Breast epithelium (tissue), 4 donors: Measurements from ENCODE around the gene MYO1H. TPM values are rescaled to one million over a fixed set of nuclear protein-coding genes. Genes with fewer than 3 reads are reported as not detected.

Experiments used
- DNase-seq, 2 donors: peaks; one replicate each; pipeline ENCODE4 v3.0.0-alpha.2; 2019; ENCODE audit warnings: low spot score in 2 of 2
- H3K27ac ChIP-seq, 2 donors: fragments of 200-600 bp; sonication (generic) in 1 of 2; one replicate each; pipeline ENCODE4 v1.5.1; 2016 to 2019; ENCODE audit warnings: mild to moderate bottlenecking in 1 of 2
- H3K27me3 ChIP-seq, 2 donors: fragments of 200-600 bp; sonication (generic) in 1 of 2; one replicate each; pipeline versions ENCODE4 v1.5.1 to v1.6.0; 2017 to 2019; ENCODE audit warnings: control low read depth in 1 of 2, mild to moderate bottlenecking in 1 of 2
- H3K36me3 ChIP-seq: fragments of 200-600 bp; one replicate; pipeline ENCODE4 v1.5.1; 2019
- H3K4me1 ChIP-seq, 2 donors: fragments of 200-600 bp; sonication (generic); one replicate each; pipeline ENCODE4 v1.5.1; 2016 to 2019; ENCODE audit warnings: control low read depth in 1 of 2
- H3K4me3 ChIP-seq, 3 donors: fragments of 200-600 bp; sonication (generic); 1 replicate in 2 of 3; 2 replicates in 1 of 3; pipeline ENCODE4 v1.5.1; 2016 to 2019; ENCODE audit warnings: mild to moderate bottlenecking in 3 of 3, moderate library complexity in 2 of 3
- H3K9me3 ChIP-seq, 2 donors: fragments of 200-600 bp; sonication (generic) in 1 of 2; one replicate each; pipeline ENCODE4 v1.5.1; 2016 to 2019; ENCODE audit warnings: control low read depth in 1 of 2
- POLR2A ChIP-seq: fragments of 450-650 bp; IDR thresholded peaks from one replicate; pipeline ENCODE4 v1.6.1; 2016; ENCODE audit warnings: antibody characterized with exemption, mild to moderate bottlenecking, moderate library complexity
- POLR2AphosphoS5 ChIP-seq, 3 donors: sonication (generic); formaldehyde crosslinking; IDR thresholded peaks; one replicate each; pipeline ENCODE4 v1.6.1; 2017; ENCODE audit warnings: antibody characterized with exemption in 3 of 3
- intact Hi-C: fragments of 100-400 bp; cut with DNase I; formaldehyde crosslinking; loops from one replicate; pipeline ENCODE4 v1.15.1; 2023; ENCODE audit warnings: low total_unique reads
- total RNA-seq, 3 donors: library from RNA; depleted of rRNA; stranded (reverse); fragments of >200 nt; gene quantifications; one replicate each; pipeline ENCODE4 v1.1.0, GENCODE V29; 2016
- TF ChIP-seq, protein P1 (sequence below), 3 donors: fragments of 450-650 bp; IDR thresholded peaks; one replicate each; pipeline ENCODE4 v1.5.1; 2016 to 2017; ENCODE audit warnings: antibody characterized with exemption in 3 of 3, mild to moderate bottlenecking in 3 of 3, moderate library complexity in 3 of 3

MYO1H gene
- total RNA-seq, 3 donors from 2014 or later: under 0.01 to 2.0 (median 0.16) TPM

DNA sequence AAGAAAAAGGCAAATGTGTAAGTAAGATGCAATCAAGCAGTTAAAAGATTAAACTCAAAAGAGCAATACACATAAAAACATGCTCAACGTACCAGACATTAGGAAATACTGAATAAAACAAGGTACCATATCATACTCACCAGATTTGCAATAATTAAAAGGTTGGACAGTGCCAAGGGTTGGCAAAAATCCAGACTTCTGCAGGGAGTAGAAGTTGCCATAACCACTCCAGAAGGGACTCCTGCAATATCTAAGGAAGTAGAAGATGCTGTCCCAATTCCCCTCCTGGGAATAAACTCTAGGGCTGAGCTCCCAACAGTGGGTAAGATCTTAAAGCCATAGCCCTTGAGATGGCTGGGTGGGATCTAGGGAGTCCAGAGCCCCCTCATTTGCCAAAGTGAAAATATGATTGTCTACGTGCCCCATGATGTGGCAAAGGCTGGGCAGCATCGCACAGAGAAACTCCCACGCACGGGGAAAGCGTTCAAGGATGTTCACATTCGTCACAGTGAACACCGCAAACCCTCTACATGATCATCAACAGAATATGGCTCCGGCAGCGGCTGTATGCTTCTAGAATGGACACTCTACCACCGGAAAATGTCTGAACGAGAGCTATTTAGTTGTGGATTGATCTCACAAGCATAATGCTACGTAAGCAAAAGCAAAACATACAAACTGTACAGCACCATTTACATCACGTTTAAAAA is 117.1 kb downstream of the MYO1H start:
- Histone ChIP-seq H3K27me3 (no peaks in the 10 kb centered on the region), H3K36me3 (no peaks in the 10 kb centered on the region), H3K9me3 (no peaks in the 10 kb centered on the region), H3K27ac (peak overlapping the region; percentile 97 to 100), H3K4me3 (no peak overlapping the region), H3K4me1 (peaks cover 30 to 53% of the 10 kb centered on the region in 2 donors)
- DNase-seq: no peak
- TF ChIP-seq, protein P1, sequence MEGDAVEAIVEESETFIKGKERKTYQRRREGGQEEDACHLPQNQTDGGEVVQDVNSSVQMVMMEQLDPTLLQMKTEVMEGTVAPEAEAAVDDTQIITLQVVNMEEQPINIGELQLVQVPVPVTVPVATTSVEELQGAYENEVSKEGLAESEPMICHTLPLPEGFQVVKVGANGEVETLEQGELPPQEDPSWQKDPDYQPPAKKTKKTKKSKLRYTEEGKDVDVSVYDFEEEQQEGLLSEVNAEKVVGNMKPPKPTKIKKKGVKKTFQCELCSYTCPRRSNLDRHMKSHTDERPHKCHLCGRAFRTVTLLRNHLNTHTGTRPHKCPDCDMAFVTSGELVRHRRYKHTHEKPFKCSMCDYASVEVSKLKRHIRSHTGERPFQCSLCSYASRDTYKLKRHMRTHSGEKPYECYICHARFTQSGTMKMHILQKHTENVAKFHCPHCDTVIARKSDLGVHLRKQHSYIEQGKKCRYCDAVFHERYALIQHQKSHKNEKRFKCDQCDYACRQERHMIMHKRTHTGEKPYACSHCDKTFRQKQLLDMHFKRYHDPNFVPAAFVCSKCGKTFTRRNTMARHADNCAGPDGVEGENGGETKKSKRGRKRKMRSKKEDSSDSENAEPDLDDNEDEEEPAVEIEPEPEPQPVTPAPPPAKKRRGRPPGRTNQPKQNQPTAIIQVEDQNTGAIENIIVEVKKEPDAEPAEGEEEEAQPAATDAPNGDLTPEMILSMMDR (IDR thresholded peaks at IDR 0.05): no peak
- TF ChIP-seq POLR2AphosphoS5 (IDR thresholded peaks at IDR 0.05) (no peak), POLR2A (no peak)
- intact Hi-C loops: no loop called here

DNA sequence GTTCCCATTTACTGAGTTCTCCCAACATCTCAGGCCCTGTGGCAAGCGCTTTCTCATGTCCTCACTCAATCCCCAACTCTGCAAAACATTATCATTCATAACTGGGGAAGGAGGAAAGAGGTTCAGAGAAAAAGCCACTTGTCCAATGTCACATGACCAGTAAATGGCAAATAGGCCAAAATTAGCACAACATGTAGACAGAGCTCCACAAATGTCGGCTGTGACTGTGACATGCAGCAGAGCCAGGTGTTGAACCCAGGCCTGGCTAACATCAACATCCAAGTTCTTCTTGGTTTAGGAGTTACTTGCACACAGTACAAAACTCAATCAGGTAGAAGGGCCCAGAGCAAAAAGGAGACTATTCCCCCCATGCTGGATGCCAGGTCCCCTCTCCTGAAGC is 118.6 kb downstream of the MYO1H start:
- TF ChIP-seq POLR2A (no peak), POLR2AphosphoS5 (IDR thresholded peaks at IDR 0.05) (no peak)
- TF ChIP-seq, protein P1 (IDR thresholded peaks at IDR 0.05): no peak
- Histone ChIP-seq H3K9me3 (no peaks in the 10 kb centered on the region), H3K4me1 (peaks cover 22 to 45% of the 10 kb centered on the region in 2 donors), H3K27ac (peak overlapping the region; percentile 97 to 100), H3K4me3 (peak overlapping the region in 1 of 3 donors; percentile 23), H3K27me3 (no peaks in the 10 kb centered on the region), H3K36me3 (no peaks in the 10 kb centered on the region)
- DNase-seq: no peak
- intact Hi-C loops: no loop called here

DNA sequence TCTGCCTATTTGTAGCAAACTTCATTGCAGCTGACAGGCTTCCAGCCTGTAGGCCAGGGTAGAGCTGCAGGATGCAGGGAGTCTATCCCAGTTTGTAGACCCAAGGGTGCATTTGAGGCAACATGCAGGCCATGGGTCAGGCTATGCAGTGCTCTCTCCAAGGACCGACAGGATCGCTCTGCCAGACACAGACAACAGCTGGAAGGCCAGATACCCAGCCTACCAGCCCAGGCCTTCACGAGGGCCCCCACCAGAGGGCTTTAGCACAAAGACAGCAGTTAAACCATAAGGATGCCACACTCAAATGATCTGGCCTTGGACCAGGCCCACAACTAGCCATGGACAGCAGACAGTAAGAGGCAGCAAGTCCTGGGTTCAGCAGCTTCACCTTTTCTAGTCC is 119.1 kb downstream of the MYO1H start:
- no peaks in the 10 kb centered on the region for H3K9me3 ChIP-seq
- no peak for TF ChIP-seq POLR2AphosphoS5 (IDR thresholded peaks at IDR 0.05)
- TF ChIP-seq, protein P1 (IDR thresholded peaks at IDR 0.05): no peak
- TF ChIP-seq POLR2A: no peak
- no peak for DNase-seq
- H3K4me1 ChIP-seq: peaks cover 16 to 40% of the 10 kb centered on the region in 2 donors
- H3K27me3 ChIP-seq: no peaks in the 10 kb centered on the region
- H3K36me3 ChIP-seq: no peaks in the 10 kb centered on the region
- peak overlapping the region in 1 of 3 donors; percentile 23 for H3K4me3 ChIP-seq
- intact Hi-C loops: no loop called here
- H3K27ac ChIP-seq: peak overlapping the region; percentile 97 to 100

DNA sequence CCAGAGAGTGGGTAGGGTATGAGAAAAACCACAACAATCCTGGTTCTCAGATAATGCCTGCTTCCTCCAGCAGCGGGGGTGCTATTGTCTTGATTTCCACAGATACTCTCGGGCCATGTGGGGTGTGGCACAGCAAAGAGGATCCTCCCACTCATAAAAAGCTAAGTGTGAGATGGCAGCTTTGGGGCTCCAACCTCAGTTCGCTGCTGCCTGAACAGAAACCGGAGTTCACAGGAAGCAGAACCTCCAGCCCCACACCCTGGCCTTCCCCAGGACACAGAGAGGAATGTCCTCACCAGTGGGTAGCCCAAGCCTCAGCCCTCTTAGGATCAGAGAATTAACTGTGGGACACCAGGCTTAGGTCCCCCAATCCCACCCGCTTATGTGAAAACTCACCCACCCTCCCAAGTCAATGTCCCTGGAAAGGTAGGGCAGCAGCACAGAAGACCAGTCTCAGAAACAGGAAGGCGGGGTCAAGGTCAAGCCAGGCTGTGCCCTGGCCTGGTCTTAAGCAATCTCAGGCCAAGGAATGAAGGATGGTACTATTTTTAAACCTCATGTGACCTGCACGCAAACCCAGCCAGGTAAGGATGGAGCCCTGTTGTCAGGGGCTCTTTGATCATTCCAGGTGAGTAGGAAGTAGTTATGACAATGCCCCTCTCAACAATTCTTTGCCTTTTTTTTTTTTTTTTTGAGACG is 120.4 kb downstream of the MYO1H start:
- Histone ChIP-seq H3K4me3 (peak overlapping the region in 1 of 3 donors; percentile 9), H3K4me1 (peaks cover 10 to 31% of the 10 kb centered on the region in 2 donors), H3K27ac (peak overlapping the region; percentile 51 to 100), H3K36me3 (no peaks in the 10 kb centered on the region), H3K9me3 (no peaks in the 10 kb centered on the region), H3K27me3 (no peaks in the 10 kb centered on the region)
- TF ChIP-seq POLR2A (no peak), POLR2AphosphoS5 (IDR thresholded peaks at IDR 0.05) (no peak)
- TF ChIP-seq, protein P1 (IDR thresholded peaks at IDR 0.05): no peak
- intact Hi-C loops: no loop called here
- DNase-seq: no peak

DNA sequence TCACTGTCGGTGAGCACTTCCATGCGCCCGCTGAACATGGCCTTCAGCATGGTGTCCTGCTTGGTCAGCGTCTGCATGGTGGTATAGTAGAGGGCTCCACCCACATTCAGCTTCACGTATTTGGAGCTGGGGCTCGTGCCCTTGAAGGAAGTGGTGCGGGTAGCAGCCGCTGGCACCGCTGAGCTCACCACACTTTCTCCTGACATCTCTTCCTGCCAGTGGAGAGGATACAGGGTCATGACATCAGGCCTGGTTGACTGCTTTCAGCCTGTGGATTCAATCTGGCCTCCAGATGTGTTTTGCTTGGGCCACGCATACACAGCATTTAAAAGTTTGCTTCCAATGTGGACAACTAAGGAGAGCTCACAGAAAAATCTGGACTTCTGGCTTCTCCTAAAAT is 121.8 kb downstream of the MYO1H start:
- TF ChIP-seq POLR2A (no peak), POLR2AphosphoS5 (IDR thresholded peaks at IDR 0.05) (no peak)
- TF ChIP-seq, protein P1 (IDR thresholded peaks at IDR 0.05): no peak
- Histone ChIP-seq H3K27ac (peak overlapping the region in 1 of 2 donors; percentile 65), H3K4me3 (peak overlapping the region in 1 of 3 donors; percentile 10), H3K27me3 (no peaks in the 10 kb centered on the region), H3K4me1 (peaks cover 0 to 21% of the 10 kb centered on the region in 2 donors), H3K36me3 (no peaks in the 10 kb centered on the region), H3K9me3 (no peaks in the 10 kb centered on the region)
- no peak for DNase-seq
- intact Hi-C loops: no loop called here
